Erythroblast (primary cell): ENCODE results near the gene EXT2.

Experiments
- GATA1 ChIP-seq: IDR thresholded peaks from 2 replicates; pipeline ENCODE4 v1.6.1; 2011; ENCODE audit warnings: low read depth, mild to moderate bottlenecking, control low read depth, low read length, moderate library complexity
- POLR2A ChIP-seq: IDR thresholded peaks from 2 replicates; pipeline ENCODE4 v1.6.1; 2011; ENCODE audit warnings: mild to moderate bottlenecking, low read length

GRCh38 chr11:44228379-44228778, 132.9 kb downstream of the EXT2 start:
- TF ChIP-seq POLR2A (no peak), GATA1 (no peak)
